ENCODE measurements around the gene NOX3.

DNA sequence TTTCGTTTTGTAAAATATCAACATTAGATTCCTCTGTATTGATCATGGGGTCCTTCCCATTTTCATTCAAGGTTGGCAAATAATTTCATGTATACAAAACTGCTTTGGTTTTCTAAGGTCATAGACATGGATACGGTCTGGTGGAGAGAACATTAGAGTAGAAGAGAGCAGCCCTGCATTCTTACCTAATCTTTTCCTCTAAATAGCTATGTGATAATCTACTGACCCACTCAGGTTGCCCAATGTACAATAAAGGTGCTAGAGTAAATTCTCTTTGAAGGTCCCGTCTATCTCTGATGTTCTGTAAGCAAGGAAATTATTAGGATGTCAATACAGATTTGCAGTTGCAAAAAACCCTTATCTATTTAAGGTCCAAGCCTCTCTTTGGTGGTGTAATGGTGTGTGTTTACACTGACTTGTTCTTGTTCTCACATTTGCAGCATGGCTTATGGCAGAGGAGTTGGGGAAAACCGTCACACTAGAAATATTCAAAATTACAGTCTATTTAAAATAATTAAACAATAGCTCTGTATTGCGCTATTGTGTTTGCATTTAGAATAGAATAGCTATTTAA lies 31.2 kb upstream of the NOX3 start:
- TF ChIP-seq POLR2A (IDR thresholded peaks at IDR 0.05) (no peak), POLR2AphosphoS5 (IDR thresholded peaks at IDR 0.05; ENCODE audit: insufficient read depth in 1 of 2, low read depth in 1 of 2) (no peak)
- TF ChIP-seq, protein P1, sequence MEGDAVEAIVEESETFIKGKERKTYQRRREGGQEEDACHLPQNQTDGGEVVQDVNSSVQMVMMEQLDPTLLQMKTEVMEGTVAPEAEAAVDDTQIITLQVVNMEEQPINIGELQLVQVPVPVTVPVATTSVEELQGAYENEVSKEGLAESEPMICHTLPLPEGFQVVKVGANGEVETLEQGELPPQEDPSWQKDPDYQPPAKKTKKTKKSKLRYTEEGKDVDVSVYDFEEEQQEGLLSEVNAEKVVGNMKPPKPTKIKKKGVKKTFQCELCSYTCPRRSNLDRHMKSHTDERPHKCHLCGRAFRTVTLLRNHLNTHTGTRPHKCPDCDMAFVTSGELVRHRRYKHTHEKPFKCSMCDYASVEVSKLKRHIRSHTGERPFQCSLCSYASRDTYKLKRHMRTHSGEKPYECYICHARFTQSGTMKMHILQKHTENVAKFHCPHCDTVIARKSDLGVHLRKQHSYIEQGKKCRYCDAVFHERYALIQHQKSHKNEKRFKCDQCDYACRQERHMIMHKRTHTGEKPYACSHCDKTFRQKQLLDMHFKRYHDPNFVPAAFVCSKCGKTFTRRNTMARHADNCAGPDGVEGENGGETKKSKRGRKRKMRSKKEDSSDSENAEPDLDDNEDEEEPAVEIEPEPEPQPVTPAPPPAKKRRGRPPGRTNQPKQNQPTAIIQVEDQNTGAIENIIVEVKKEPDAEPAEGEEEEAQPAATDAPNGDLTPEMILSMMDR (IDR thresholded peaks at IDR 0.05): no peak

Measured in vagina (tissue), 2 donors.